ENCODE results near the gene RFC2. TPM values are rescaled to one million over a fixed set of nuclear protein-coding genes. Genes with fewer than 3 reads are reported as not detected.
A peak's percentile ranks its signal among the peaks of the same experiment; 100 is the strongest.

The RFC2 gene
- total and polyA plus RNA-seq, 2 of the 8 experiments (the other 6 are each of a cell fraction or from before 2014, with no cell fraction given): 52.9 to 85.4 TPM

DNA sequence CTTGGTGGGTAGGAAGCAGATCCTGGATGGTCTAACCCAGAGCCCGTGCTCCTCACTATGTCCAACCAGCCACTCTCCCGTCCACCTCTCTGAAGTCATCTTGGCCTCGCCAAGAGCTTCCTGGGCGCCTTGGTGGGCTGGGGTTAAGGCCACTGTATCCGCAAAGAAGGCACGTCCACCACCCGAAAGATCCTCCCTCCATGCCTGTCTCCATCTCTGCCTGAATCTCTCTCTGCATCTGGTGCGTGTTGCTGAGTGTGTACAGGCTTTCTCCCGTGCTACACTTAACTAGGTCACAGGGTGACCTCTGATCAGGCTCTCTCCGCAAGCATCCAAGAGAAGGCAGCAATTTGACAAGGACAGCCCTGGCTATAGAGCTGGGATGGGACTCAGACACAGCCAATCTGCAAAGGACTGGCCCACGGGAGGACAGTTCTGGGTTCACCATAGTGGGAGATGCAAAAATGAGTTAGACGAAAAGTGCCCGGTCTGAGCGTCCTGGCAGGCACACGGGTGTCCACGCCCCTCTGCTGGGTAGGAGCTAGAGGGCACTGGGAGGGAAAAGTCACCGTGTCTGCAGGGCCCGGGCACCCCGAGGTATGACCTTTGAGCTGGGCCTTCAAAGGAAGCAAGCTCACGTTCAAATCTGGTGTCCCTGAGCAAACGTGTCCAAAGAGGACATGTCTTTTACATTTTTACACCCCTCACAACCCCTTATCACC, 9.4 kb upstream of the RFC2 start:
- H2AK5ac ChIP-seq (ENCODE audit: low read depth, low read length): no peak overlapping the region
- H3K4me1 ChIP-seq (replicated peaks in 1 of 4; ENCODE audit: control insufficient read depth in 3 of 4, insufficient read depth in 4 of 4, low read length in 3 of 4): no peaks in the 10 kb centered on the region
- H4K91ac ChIP-seq (replicated peaks; ENCODE audit: insufficient read length, low read length): no peak overlapping the region
- DNase-seq (ENCODE audit: low read depth in 1 of 2, low spot score in 2 of 2) (no peak), FAIRE-seq (no peak)
- H2BK15ac ChIP-seq (ENCODE audit: low read length): no peak overlapping the region
- H2AFZ ChIP-seq (ENCODE audit: low read length): no peak overlapping the region
- no peak overlapping the region for H3K56ac ChIP-seq (replicated peaks; ENCODE audit: insufficient read length, low read depth, low read length)
- no peaks in the 10 kb centered on the region for H3K79me1 ChIP-seq (ENCODE audit: low read depth, low read length)
- no peak overlapping the region for H3K14ac ChIP-seq (ENCODE audit: insufficient read length)
- ChIA-PET POLR2A (ENCODE audit: partially characterized antibody) (interaction anchor here (1.2 to 1.7 kb wide), 3 partner anchors 9 to 19 kb away, joined by 3 to 8 read pairs (median 3); partner anchors contain the start of gene RFC2), CTCF (ENCODE audit: partially characterized antibody) (interaction anchor here (0.6 to 4.3 kb wide), 6 partner anchors 12 to 222 kb away, joined by 3 to 14 read pairs (median 4); no protein-coding TSS in a partner anchor)
- no peak overlapping the region for H3K9ac ChIP-seq (replicated peaks in 1 of 4; ENCODE audit: extremely low read depth in 1 of 4, low read depth in 3 of 4, low read length in 3 of 4)
- no peak overlapping the region for H3K27ac ChIP-seq (ENCODE audit: low read depth, low read length)
- no peaks in the 10 kb centered on the region for H4K20me1 ChIP-seq (replicated peaks in 1 of 2; ENCODE audit: control insufficient read depth in 1 of 2, insufficient read depth in 2 of 2, low read length in 2 of 2)
- H4K8ac ChIP-seq (ENCODE audit: extremely low read depth, insufficient read depth, low read length): peak overlapping the region; percentile 59; the same call in 1 of the 2 replicates
- no peak overlapping the region for H2BK120ac ChIP-seq (replicated peaks; ENCODE audit: low read depth, low read length)
- no peak overlapping the region for H2BK20ac ChIP-seq (ENCODE audit: low read length)
- H3K27me3 ChIP-seq (replicated peaks in 1 of 4; ENCODE audit: control insufficient read depth in 3 of 4, extremely low read depth in 1 of 4, insufficient read depth in 3 of 4, low read length in 3 of 4): no peaks in the 10 kb centered on the region
- H4K5ac ChIP-seq (ENCODE audit: insufficient read length, low read depth, low read length): no peak overlapping the region
- no peaks in the 10 kb centered on the region for H3K9me3 ChIP-seq (ENCODE audit: insufficient read depth in 2 of 2, low read depth in 1 of 2, low read length in 1 of 2)
- no peak overlapping the region for H3K4ac ChIP-seq (replicated peaks; ENCODE audit: insufficient read length, low read depth, low read length)
- H2BK5ac ChIP-seq (ENCODE audit: low read depth, low read length): no peak overlapping the region
- no peak overlapping the region for H3K4me2 ChIP-seq (ENCODE audit: insufficient read depth in 1 of 2, low read depth in 2 of 2, low read length in 2 of 2)
- WGBS, 2 experiments (ENCODE audit: extremely low coverage in 1 of 2, insufficient coverage in 1 of 2, insufficient read length in 1 of 2, insufficient replicate concordance in 2 of 2, low coverage in 1 of 2, low lambda C conversion rate in 2 of 2, missing lambda C conversion rate in 1 of 2): 86% methylated on average over 21 of the region's 21 CpGs; no CpG with 5 or more reads in 1 of the 2 experiments
- H3K4me3 ChIP-seq (ENCODE audit: extremely low read depth in 1 of 4, insufficient read depth in 2 of 4, low read depth in 3 of 4, low read length in 4 of 4): no peak overlapping the region
- no peaks in the 10 kb centered on the region for H3K36me3 ChIP-seq (ENCODE audit: control insufficient read depth in 2 of 4, insufficient read depth in 4 of 4, low read length in 3 of 4)
- H3K23ac ChIP-seq (ENCODE audit: insufficient read length): no peak overlapping the region
- H3K23me2 ChIP-seq (ENCODE audit: low read depth, low read length): no peaks in the 10 kb centered on the region
- H3K79me2 ChIP-seq (ENCODE audit: control insufficient read depth in 1 of 2, insufficient read depth in 2 of 2, low read length in 2 of 2): no peaks in the 10 kb centered on the region
- no peak overlapping the region for H3K18ac ChIP-seq (ENCODE audit: extremely low read depth, low read length)
- peak overlapping the region; percentile 75; the same call in 1 of the 2 replicates for H2BK12ac ChIP-seq (ENCODE audit: low read depth, low read length)
- TF ChIP-seq SIX5 (IDR thresholded peaks at IDR 0.05; ENCODE audit: low read depth, low read length) (no peak), KDM5A (IDR thresholded peaks at IDR 0.05; ENCODE audit: low read length) (no peak), RFX5 (IDR thresholded peaks at IDR 0.05; ENCODE audit: borderline replicate concordance, low read depth, low read length) (no peak), RNF2 (IDR thresholded peaks at IDR 0.05; ENCODE audit: borderline replicate concordance, low read depth, low read length, missing control alignments, poor library complexity, severe bottlenecking) (no peak), TAF1 (IDR thresholded peaks at IDR 0.05; ENCODE audit: low read depth, low read length) (no peak), NANOG (IDR thresholded peaks at IDR 0.05; ENCODE audit: insufficient read depth, low read depth, low read length, poor library complexity, severe bottlenecking) (no peak), EGR1 (IDR thresholded peaks at IDR 0.05; ENCODE audit: borderline replicate concordance, low read depth, low read length) (no peak), CTBP2 (IDR thresholded peaks at IDR 0.05; ENCODE audit: borderline replicate concordance, insufficient read depth, insufficient read length, low read length) (no peak), CHD2 (IDR thresholded peaks at IDR 0.05; ENCODE audit: low read length) (no peak), HDAC6 (IDR thresholded peaks at IDR 0.05; ENCODE audit: low read depth, low read length) (no peak), PHF8 (conservative IDR thresholded peaks at IDR 0.05; ENCODE audit: low read depth, low read length) (no peak)
- TF ChIP-seq, protein P1, sequence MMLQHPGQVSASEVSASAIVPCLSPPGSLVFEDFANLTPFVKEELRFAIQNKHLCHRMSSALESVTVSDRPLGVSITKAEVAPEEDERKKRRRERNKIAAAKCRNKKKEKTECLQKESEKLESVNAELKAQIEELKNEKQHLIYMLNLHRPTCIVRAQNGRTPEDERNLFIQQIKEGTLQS (IDR thresholded peaks at IDR 0.05; ENCODE audit: insufficient read depth, low read depth, low read length): no peak

Data from H1 (cell line).